Measurements from ENCODE around the gene FIZ1.

DNA sequence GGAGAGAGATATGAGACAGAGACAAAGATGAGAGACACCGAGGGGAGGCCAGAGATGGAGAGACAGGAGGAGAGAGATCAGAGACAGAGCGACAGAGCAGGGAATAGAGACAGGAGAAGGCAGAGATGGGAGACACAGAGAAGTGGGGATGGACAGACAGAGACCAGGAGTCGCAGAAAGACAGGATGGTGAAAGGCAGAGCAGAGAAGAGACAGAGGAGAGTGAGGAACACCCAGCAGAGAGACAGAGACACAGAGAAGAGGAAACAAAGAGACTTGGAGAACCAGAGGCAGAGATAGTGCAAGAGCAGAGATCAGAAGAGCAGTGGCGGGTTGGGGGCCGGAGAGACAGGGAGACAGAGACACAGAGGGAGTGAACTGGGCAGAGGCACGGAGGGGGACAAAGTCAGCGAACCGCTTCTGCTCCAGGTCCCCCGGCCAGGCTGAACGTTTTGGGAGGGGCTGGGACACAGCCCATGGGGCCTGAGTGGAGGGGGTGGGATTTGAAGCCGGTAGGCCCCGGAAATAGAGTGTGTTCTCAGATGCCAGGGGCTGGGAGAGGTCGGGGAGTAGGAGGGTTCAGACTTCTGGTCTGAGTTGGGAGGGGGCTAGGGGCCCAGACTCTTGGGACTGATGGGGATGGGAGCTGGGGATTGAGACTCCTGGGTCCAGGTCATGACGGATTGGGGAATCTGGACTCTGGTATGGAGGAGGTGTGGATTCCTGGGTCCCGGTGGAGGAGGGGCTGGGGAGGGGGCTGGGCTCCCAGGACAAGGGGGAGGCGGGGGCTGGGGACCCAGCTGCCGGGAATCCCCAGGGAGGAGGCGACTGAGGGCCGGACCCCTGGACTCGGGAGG lies 19.3 kb downstream of the FIZ1 start:
- TF ChIP-seq POLR2AphosphoS5 (IDR thresholded peaks at IDR 0.05): no peak
- no peak for TF ChIP-seq POLR2A (IDR thresholded peaks at IDR 0.05)
- TF ChIP-seq, protein P1, sequence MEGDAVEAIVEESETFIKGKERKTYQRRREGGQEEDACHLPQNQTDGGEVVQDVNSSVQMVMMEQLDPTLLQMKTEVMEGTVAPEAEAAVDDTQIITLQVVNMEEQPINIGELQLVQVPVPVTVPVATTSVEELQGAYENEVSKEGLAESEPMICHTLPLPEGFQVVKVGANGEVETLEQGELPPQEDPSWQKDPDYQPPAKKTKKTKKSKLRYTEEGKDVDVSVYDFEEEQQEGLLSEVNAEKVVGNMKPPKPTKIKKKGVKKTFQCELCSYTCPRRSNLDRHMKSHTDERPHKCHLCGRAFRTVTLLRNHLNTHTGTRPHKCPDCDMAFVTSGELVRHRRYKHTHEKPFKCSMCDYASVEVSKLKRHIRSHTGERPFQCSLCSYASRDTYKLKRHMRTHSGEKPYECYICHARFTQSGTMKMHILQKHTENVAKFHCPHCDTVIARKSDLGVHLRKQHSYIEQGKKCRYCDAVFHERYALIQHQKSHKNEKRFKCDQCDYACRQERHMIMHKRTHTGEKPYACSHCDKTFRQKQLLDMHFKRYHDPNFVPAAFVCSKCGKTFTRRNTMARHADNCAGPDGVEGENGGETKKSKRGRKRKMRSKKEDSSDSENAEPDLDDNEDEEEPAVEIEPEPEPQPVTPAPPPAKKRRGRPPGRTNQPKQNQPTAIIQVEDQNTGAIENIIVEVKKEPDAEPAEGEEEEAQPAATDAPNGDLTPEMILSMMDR (IDR thresholded peaks at IDR 0.05): no peak
